DOHH2 (cell line): ENCODE data around the gene C12orf57.

Experiments used
- EZH2phosphoT487 ChIP-seq: fragments of 200-600 bp; sonication (generic); IDR thresholded peaks from 2 replicates; pipeline ENCODE4 v1.6.1; 2017; ENCODE audit warnings: borderline replicate concordance, mild to moderate bottlenecking, antibody characterized with exemption, low read length, moderate library complexity, mixed read lengths
- TF ChIP-seq, protein P1 (sequence below): fragments of 200-600 bp; sonication (generic); IDR thresholded peaks from one replicate; pipeline ENCODE4 v1.5.1; 2014; ENCODE audit warnings: antibody characterized with exemption, mild to moderate bottlenecking, low read depth, low read length; ENCODE audit not compliant: poor library complexity, severe bottlenecking

DNA sequence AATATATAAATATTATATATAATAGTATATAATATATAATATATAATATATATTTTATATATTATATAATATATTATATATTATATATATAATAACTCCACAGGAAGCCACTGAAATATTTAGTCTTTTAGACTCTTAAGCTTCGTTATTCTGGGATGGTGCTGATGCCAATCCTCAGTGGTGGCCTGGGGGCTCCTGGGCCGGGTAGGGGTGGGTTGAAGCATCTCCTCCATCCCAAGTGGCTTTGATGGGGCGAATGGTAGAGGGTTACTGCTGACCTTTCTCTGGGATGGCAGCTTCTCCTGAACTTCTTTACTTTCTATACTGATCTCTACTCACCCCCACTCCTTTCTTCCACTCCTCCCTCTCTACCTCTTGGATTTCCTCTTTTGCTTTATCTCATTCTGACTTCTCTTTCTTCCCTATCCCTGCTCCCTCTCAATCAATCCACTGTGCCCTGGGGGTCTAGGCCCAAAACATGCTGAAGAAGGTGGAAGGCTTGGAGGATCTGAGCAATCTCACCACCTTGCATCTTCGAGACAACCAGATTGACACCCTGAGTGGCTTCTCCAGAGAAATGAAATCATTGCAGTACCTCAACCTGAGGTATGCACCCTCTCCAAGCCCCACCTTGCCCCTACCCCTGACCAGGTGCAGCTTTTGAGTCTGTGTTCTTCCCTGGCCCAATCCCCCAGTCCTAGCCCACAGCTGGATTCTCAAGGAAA is 34.2 kb upstream of the C12orf57 start:
- TF ChIP-seq, protein P1, sequence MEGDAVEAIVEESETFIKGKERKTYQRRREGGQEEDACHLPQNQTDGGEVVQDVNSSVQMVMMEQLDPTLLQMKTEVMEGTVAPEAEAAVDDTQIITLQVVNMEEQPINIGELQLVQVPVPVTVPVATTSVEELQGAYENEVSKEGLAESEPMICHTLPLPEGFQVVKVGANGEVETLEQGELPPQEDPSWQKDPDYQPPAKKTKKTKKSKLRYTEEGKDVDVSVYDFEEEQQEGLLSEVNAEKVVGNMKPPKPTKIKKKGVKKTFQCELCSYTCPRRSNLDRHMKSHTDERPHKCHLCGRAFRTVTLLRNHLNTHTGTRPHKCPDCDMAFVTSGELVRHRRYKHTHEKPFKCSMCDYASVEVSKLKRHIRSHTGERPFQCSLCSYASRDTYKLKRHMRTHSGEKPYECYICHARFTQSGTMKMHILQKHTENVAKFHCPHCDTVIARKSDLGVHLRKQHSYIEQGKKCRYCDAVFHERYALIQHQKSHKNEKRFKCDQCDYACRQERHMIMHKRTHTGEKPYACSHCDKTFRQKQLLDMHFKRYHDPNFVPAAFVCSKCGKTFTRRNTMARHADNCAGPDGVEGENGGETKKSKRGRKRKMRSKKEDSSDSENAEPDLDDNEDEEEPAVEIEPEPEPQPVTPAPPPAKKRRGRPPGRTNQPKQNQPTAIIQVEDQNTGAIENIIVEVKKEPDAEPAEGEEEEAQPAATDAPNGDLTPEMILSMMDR = no peak
- TF ChIP-seq EZH2phosphoT487 = no peak
